ENCODE measurements around the gene ZMAT5. TPM values are rescaled to one million over a fixed set of nuclear protein-coding genes. Genes with fewer than 3 reads are reported as not detected.
"Not testable (repeated sequence)": the region's sequence is repeated elsewhere in the genome, so short reads cannot be mapped to it uniquely, and the experiment has no call there.

The ZMAT5 gene
- polyA plus RNA-seq, 6 donors from 2014 or later: 37.6 to 57.8 (median 47.0) TPM

DNA sequence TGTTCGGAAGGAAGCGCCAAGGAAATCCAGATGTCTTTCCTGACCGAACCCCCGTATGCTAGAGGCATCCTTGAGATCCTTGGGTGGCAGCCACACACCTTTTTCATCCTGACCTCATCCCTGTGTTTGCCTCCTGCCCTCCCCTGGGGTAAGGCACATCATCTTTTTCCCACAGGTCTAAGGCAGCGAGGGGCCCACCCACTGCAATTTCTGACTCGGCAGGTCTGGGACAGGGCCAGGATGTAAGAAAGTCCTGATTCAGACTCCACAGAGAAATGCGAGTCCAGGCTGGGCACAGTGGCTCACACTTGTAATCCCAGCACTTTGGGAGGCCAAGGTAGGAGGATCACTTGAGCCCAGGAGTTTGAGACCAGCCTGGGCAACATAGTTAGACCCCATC, 10.5 kb downstream of the ZMAT5 start:
- DNase-seq (no peak), ATAC-seq (ENCODE audit: low read depth in 2 of 2) (no peak)
- Mint-ChIP-seq H3K27ac (peak overlapping the region in 1 of 6 donors; percentile 15), H3K9me3 (no peaks in the 10 kb centered on the region), H3K4me3 (no peak overlapping the region), H3K4me1 (peaks cover 6 to 20% (median 10%) of the 10 kb centered on the region in 3 donors), H3K36me3 (no peaks in the 10 kb centered on the region), H3K27me3 (no peaks in the 10 kb centered on the region)

DNA sequence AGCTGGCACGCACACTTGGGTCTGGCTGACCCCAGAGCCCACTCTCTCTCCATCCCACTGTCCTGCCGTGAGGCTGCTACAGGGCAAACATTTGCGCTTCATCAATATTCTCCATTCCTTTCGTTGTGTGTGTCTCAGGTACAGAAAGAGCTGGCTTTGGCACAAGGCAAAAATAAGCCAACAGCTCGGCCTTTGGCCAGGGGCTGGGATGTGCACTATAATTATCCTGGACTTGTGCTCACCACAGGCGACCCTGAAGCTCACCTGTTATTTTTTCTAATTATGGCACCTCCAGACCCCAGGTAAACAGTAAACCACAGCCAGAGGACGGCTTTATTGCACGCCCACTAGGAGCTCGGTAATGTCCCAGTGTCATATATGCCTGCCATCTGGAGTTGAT, 10.9 kb downstream of the ZMAT5 start:
- DNase-seq (no peak), ATAC-seq (ENCODE audit: low read depth in 2 of 2) (no peak)
- Mint-ChIP-seq H3K9me3 (no peaks in the 10 kb centered on the region), H3K27me3 (no peaks in the 10 kb centered on the region), H3K4me3 (no peak overlapping the region), H3K4me1 (peaks cover 6 to 20% (median 10%) of the 10 kb centered on the region in 3 donors), H3K36me3 (no peaks in the 10 kb centered on the region), H3K27ac (no peak overlapping the region)

DNA sequence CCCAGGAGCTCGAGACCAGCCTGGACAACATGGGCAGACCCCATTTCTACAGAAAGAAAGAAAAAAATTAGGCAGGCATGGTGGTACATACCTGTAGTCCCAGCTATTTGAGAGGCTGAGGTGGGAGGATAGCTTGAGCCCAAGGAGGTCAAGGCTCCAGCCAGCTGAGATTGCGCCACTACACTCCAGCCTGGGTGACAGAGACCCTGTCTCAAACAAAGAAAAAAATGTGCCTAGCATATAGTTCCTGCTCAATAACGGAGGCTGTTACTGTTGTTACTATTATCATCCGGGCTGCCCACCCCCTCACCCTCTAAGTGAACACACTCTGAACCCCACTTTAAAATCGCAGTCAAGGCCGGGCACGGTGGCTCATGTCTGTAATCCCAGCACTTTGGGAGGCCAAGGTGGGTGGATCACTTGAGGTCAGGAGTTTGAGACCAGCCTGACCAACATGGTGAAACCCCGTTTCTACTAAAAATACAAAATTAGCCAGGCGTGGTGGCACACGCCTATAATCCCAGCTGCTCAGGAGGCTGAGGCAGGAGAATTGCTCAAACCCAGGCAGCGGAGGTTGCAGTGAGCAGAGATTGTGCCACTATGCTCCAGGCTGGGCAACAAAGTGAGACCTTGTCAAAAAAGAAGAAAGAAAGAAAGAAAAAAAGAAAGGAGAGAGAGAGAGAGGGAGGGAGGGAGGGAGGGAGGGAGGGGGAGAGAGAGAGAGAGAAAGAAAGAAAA, 12.0 kb downstream of the ZMAT5 start:
- not testable (repeated sequence) for H3K27ac Mint-ChIP-seq; ATAC-seq (ENCODE audit: low read depth in 2 of 2); H3K27me3 Mint-ChIP-seq; H3K36me3 Mint-ChIP-seq; DNase-seq; H3K9me3 Mint-ChIP-seq; H3K4me3 Mint-ChIP-seq
- peaks cover 7 to 20% (median 10%) of the 10 kb centered on the region in 3 donors for H3K4me1 Mint-ChIP-seq

- H3K36me3 Mint-ChIP-seq: no peaks in the 10 kb centered on the region
- H3K9me3 Mint-ChIP-seq: no peaks in the 10 kb centered on the region
- no peaks in the 10 kb centered on the region for H3K27me3 Mint-ChIP-seq
- H3K4me3 Mint-ChIP-seq: no peak overlapping the region
- H3K27ac Mint-ChIP-seq: no peak overlapping the region
- peaks cover 10 to 20% (median 13%) of the 10 kb centered on the region in 3 donors for H3K4me1 Mint-ChIP-seq
- no peak for ATAC-seq (ENCODE audit: low read depth in 2 of 2)
- DNase-seq: no peak
Observed at GRCh38 chr22:29753808-29754657, 12.8 kb downstream of the ZMAT5 start.

DNA sequence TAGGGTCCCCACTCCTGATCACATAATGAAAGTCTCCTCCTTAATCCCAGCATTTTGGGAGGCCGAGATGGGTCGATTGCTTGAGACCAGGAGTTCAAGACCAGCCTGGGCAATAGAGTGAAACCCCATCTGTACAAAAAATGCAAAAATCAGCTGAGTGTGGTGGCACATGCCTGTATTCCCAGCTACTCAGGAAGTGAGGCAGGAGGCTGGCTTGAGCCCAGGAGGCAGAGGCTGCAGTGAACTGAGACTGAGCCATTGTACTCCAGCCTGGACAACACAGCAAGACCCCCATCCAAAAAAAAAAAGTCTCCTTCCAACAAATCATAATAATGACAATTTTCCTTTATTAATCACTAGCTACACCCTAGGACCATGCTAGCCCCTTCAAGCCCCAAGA, 15.1 kb downstream of the ZMAT5 start:
- Mint-ChIP-seq H3K9me3 (no peaks in the 10 kb centered on the region), H3K4me1 (peaks cover 10 to 20% (median 13%) of the 10 kb centered on the region in 3 donors), H3K27me3 (no peaks in the 10 kb centered on the region), H3K4me3 (no peak overlapping the region), H3K27ac (no peak overlapping the region), H3K36me3 (peaks cover 0 to 14% of the 10 kb centered on the region in 2 donors)
- DNase-seq: no peak
- ATAC-seq (ENCODE audit: low read depth in 2 of 2): no peak

DNA sequence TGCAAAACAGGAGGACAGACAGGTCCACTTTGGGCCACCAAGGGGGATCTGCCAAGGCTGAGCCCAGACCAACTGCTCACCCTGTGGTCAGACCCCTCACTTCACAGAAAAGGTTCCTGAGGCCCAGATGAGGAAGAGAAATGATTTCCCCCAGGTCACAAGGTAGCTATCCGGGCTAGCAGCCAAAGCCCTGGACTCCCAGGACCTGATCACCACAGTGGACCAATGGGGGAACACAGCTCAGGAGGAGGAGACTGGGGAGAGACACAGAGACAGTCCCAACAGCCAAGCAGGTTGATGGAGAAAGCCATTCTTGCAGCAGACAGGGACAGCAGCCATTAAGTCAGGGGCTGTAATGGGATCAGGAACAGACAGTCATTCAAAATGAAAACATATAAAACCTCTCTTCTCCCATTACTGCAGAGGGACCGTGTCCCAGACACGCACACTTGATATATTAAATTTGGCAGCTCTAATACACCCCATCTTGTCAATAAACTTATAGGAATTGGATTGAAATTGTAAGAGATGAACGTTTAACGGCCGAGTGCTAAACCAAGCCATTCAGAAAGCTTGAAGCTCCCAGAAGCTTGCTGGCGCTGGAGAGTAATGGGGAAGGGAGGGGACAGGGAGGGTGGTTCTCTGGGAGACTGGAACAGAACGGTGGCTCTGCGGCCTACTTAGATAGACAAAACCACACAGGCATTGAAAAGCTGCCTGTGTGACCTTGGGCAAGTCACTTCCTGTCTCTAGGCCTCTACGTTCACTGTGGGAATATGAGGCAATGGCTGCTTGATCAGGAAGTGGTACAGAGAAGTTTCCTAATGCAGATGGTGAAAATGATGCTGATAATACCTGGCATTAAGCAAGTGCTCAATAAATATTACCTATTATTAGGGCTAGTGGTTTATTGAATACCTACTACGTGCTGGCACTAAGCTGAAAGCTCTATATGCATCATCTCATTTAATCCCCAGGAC, 16.0 kb downstream of the ZMAT5 start:
- Mint-ChIP-seq H3K27ac (peak overlapping the region in 1 of 6 donors; percentile 37), H3K36me3 (peaks cover 0 to 15% of the 10 kb centered on the region in 2 donors), H3K4me3 (no peak overlapping the region), H3K9me3 (no peaks in the 10 kb centered on the region), H3K4me1 (peaks cover 10 to 18% (median 13%) of the 10 kb centered on the region in 3 donors), H3K27me3 (no peaks in the 10 kb centered on the region)
- ATAC-seq (ENCODE audit: low read depth in 2 of 2): no peak
- DNase-seq: no peak

- Mint-ChIP-seq H3K27ac (peak overlapping the region in 3 of 6 donors; percentile 3 to 33 (median 6)), H3K9me3 (no peaks in the 10 kb centered on the region), H3K27me3 (no peaks in the 10 kb centered on the region), H3K4me1 (peaks cover 7 to 9% (median 8%) of the 10 kb centered on the region in 3 donors), H3K36me3 (peaks cover 0 to 23% of the 10 kb centered on the region in 2 donors), H3K4me3 (no peak overlapping the region)
- ATAC-seq (ENCODE audit: low read depth in 2 of 2) (no peak), DNase-seq (no peak)
Observed at GRCh38 chr22:29750029-29750428, 16.8 kb downstream of the ZMAT5 start.

- DNase-seq (no peak), ATAC-seq (ENCODE audit: low read depth in 2 of 2) (no peak)
- Mint-ChIP-seq H3K27me3 (no peaks in the 10 kb centered on the region), H3K4me3 (no peak overlapping the region), H3K9me3 (no peaks in the 10 kb centered on the region), H3K27ac (no peak overlapping the region), H3K4me1 (peaks cover 0 to 7% (median 6%) of the 10 kb centered on the region in 3 donors), H3K36me3 (peaks cover 0 to 26% of the 10 kb centered on the region in 2 donors)
Observed at GRCh38 chr22:29748248-29748893, 18.4 kb downstream of the ZMAT5 start.

DNA sequence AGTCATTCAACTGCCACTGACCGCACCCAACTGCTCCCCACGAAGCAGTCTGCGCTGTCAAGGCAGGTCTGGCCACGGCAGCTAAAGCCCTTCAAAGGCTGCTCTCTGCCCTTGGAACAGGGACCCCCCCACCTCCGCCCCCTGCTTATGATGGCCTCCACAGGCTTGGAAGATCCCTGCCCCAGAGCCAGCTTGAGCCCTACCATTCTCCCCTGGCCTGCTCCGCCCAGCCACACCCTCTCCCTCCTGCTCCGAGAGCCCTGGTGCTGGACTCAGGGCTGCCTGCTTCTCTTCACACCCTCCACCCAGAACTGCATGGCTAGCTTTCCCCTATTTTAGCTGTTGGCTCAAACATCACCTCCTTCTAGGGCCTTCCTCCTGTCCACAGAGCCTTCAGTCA, 19.0 kb downstream of the ZMAT5 start:
- H3K4me3 Mint-ChIP-seq: no peak overlapping the region
- no peak for ATAC-seq (ENCODE audit: low read depth in 2 of 2)
- H3K4me1 Mint-ChIP-seq: peaks cover 0 to 7% (median 6%) of the 10 kb centered on the region in 3 donors
- H3K9me3 Mint-ChIP-seq: no peaks in the 10 kb centered on the region
- peaks cover 0 to 26% of the 10 kb centered on the region in 2 donors for H3K36me3 Mint-ChIP-seq
- H3K27me3 Mint-ChIP-seq: no peaks in the 10 kb centered on the region
- peak overlapping the region in 1 of 6 donors; percentile 86 for H3K27ac Mint-ChIP-seq
- DNase-seq: no peak

GRCh38 chr22:29744902-29745301, 21.9 kb downstream of the ZMAT5 start:
- DNase-seq (no peak), ATAC-seq (ENCODE audit: low read depth in 2 of 2) (no peak)
- H3K36me3 Mint-ChIP-seq: peaks cover 13 to 26% of the 10 kb centered on the region in 2 donors
- no peaks in the 10 kb centered on the region for H3K9me3 Mint-ChIP-seq
- no peak overlapping the region for H3K4me3 Mint-ChIP-seq
- H3K27ac Mint-ChIP-seq: no peak overlapping the region
- no peaks in the 10 kb centered on the region for H3K27me3 Mint-ChIP-seq
- peaks cover 0 to 6% (median 0%) of the 10 kb centered on the region in 3 donors for H3K4me1 Mint-ChIP-seq

DNA sequence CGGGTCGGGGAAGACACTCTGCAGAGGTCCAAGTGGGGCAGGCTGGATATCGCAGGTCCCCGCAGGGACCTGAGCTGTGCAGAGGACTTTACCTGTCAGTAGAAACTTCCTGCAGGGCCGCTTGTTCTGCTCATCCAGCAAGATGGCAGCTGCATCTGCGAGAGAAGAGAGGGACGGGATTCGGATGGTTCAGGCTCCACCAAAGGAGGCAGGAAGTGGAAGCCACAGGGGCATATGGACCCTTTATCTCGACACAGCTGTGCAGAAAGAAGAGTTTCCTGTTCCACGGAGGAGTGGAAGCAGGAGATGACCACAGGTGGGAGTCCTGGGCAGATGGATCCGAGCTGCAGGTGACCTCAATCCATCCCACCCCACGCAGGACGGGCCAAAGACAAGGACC, 24.5 kb downstream of the ZMAT5 start:
- H3K27ac Mint-ChIP-seq: no peak overlapping the region
- DNase-seq: no peak

GRCh38 chr22:29741926-29742325, 24.9 kb downstream of the ZMAT5 start:
- H3K27me3 Mint-ChIP-seq: no peaks in the 10 kb centered on the region
- H3K4me3 Mint-ChIP-seq: no peak overlapping the region
- DNase-seq (no peak), ATAC-seq (ENCODE audit: low read depth in 2 of 2) (no peak)
- peaks cover 21 to 22% of the 10 kb centered on the region in 2 donors for H3K36me3 Mint-ChIP-seq
- no peaks in the 10 kb centered on the region for H3K9me3 Mint-ChIP-seq
- no peak overlapping the region for H3K27ac Mint-ChIP-seq
- no peaks in the 10 kb centered on the region for H3K4me1 Mint-ChIP-seq

More for the DNA sequence above, 24.5 kb downstream of the ZMAT5 start:
- Mint-ChIP-seq H3K4me1 (no peaks in the 10 kb centered on the region), H3K27me3 (no peaks in the 10 kb centered on the region), H3K4me3 (no peak overlapping the region), H3K36me3 (peaks cover 18 to 21% of the 10 kb centered on the region in 2 donors), H3K9me3 (no peaks in the 10 kb centered on the region)
- ATAC-seq (ENCODE audit: low read depth in 2 of 2): no peak

Measured in naive B cell (primary cell).